T47D (cell line): ENCODE results near the gene HOATZ.

ENCODE experiments used
- DNase-seq, 2 experiments: peaks; one replicate each; pipeline versions ENCODE4 v3.0.0 to v3.0.0-alpha.2; 2011 to 2012; ENCODE audit warnings: low read depth in 1 of 2, low spot score in 1 of 2
- JUND ChIP-seq: IDR thresholded peaks from 2 replicates; pipeline ENCODE4 v1.6.1; 2012; ENCODE audit warnings: low read depth
- in situ Hi-C: cut with HindIII; loops from 2 replicates; pipeline ENCODE4 v1.10.0; 2016; ENCODE audit warnings: low sequenced_read_pairs, low pct_unique_long_range_greater_than_20kb

The HOATZ gene

GRCh38 chr11:111527279-111527678, 12.7 kb downstream of the HOATZ start:
- no peak for TF ChIP-seq JUND
- DNase-seq = no peak
- in situ Hi-C loops = no loop called here

- no peak for DNase-seq
- in situ Hi-C loops = no loop called here
- TF ChIP-seq JUND = no peak
Measured at GRCh38 chr11:111528557-111528956, 14.0 kb downstream of the HOATZ start.

GRCh38 chr11:111530091-111530490, 15.5 kb downstream of the HOATZ start:
- no peak for TF ChIP-seq JUND
- in situ Hi-C loops = no loop called here
- DNase-seq = no peak

- no peak for TF ChIP-seq JUND
Measured at GRCh38 chr11:111531136-111531535, 16.6 kb downstream of the HOATZ start.

GRCh38 chr11:111531687-111532364, 17.2 kb downstream of the HOATZ start:
- no peak for DNase-seq
- no peak for TF ChIP-seq JUND
- in situ Hi-C loops = no loop called here

More at GRCh38 chr11:111531136-111531535, 16.6 kb downstream of the HOATZ start:
- DNase-seq = no peak
- in situ Hi-C loops = no loop called here

GRCh38 chr11:111532365-111532709, 17.8 kb downstream of the HOATZ start:
- DNase-seq = no peak
- TF ChIP-seq JUND = no peak
- in situ Hi-C loops = no loop called here

GRCh38 chr11:111535281-111535680, 20.7 kb downstream of the HOATZ start:
- in situ Hi-C loops = no loop called here
- no peak for TF ChIP-seq JUND
- no peak for DNase-seq

GRCh38 chr11:111537336-111537860, 22.8 kb downstream of the HOATZ start:
- in situ Hi-C loops = no loop called here
- no peak for TF ChIP-seq JUND
- no peak for DNase-seq

GRCh38 chr11:111538407-111539114, 24.0 kb downstream of the HOATZ start:
- no peak for DNase-seq
- no peak for TF ChIP-seq JUND
- in situ Hi-C loops = no loop called here

- no peak for DNase-seq
- TF ChIP-seq JUND = no peak
- in situ Hi-C loops = no loop called here
Measured at GRCh38 chr11:111539426-111540113, 25.0 kb downstream of the HOATZ start.

GRCh38 chr11:111540114-111540936, 25.7 kb downstream of the HOATZ start, which contains the start of gene LAYN:
LAYN (plus strand) TSS chr11:111540720; CDS start chr11:111540844, 124 bp downstream.
- in situ Hi-C loops = no loop called here
- no peak for TF ChIP-seq JUND

GRCh38 chr11:111540937-111541253, 26.3 kb downstream of the HOATZ start:
- in situ Hi-C loops = no loop called here
- TF ChIP-seq JUND = no peak
- no peak for DNase-seq

More at GRCh38 chr11:111540114-111540936, 25.7 kb downstream of the HOATZ start, which contains the start of gene LAYN:
- no peak for DNase-seq
